ENCODE measurements around the gene TPD52L1.

Gene TPD52L1

GRCh38 chr6:125153391-125154117 is at the start of gene TPD52L1:
Gene TPD52L1 (plus strand): TSS chr6:125153773. CDS start chr6:125153952, 179 bp downstream.
- peak; percentile 70 for TF ChIP-seq CTCF (conservative IDR thresholded peaks at IDR 0.05; ENCODE audit: control insufficient read depth, insufficient read depth, low read depth, low read length)
- peak; percentile 54 for DNase-seq (ENCODE audit: low read depth)
- peak within 1 kb of the TSS; percentile 64 for H3K4me3 ChIP-seq (ENCODE audit: control insufficient read depth, low read depth, low read length)

GRCh38 chr6:125104425-125104824 is 49.1 kb upstream of the TPD52L1 start:
- no peak overlapping the region for H3K4me3 ChIP-seq (ENCODE audit: control insufficient read depth, low read depth, low read length)
- peak; percentile 40 for DNase-seq (ENCODE audit: low read depth)
- no peak for TF ChIP-seq CTCF (conservative IDR thresholded peaks at IDR 0.05; ENCODE audit: control insufficient read depth, insufficient read depth, low read depth, low read length)

GRCh38 chr6:125107048-125107447 is 46.5 kb upstream of the TPD52L1 start:
- no peak for TF ChIP-seq CTCF (conservative IDR thresholded peaks at IDR 0.05; ENCODE audit: control insufficient read depth, insufficient read depth, low read depth, low read length)
- no peak for DNase-seq (ENCODE audit: low read depth)

GRCh38 chr6:125107896-125108295 is 45.7 kb upstream of the TPD52L1 start:
- peak; percentile 43 for DNase-seq (ENCODE audit: low read depth)
- H3K4me3 ChIP-seq (ENCODE audit: control insufficient read depth, low read depth, low read length): no peak overlapping the region
- no peak for TF ChIP-seq CTCF (conservative IDR thresholded peaks at IDR 0.05; ENCODE audit: control insufficient read depth, insufficient read depth, low read depth, low read length)

More at GRCh38 chr6:125107048-125107447, 46.5 kb upstream of the TPD52L1 start:
- no peak overlapping the region for H3K4me3 ChIP-seq (ENCODE audit: control insufficient read depth, low read depth, low read length)

GRCh38 chr6:125110056-125110455 is 43.5 kb upstream of the TPD52L1 start:
- TF ChIP-seq CTCF (conservative IDR thresholded peaks at IDR 0.05; ENCODE audit: control insufficient read depth, insufficient read depth, low read depth, low read length): no peak
- DNase-seq (ENCODE audit: low read depth): no peak
- H3K4me3 ChIP-seq (ENCODE audit: control insufficient read depth, low read depth, low read length): no peak overlapping the region

- TF ChIP-seq CTCF (conservative IDR thresholded peaks at IDR 0.05; ENCODE audit: control insufficient read depth, insufficient read depth, low read depth, low read length): no peak
- H3K4me3 ChIP-seq (ENCODE audit: control insufficient read depth, low read depth, low read length): no peak overlapping the region
- peak; percentile 39 for DNase-seq (ENCODE audit: low read depth)
Measured at GRCh38 chr6:125111219-125111983, 42.2 kb upstream of the TPD52L1 start.

Measured in fibroblast of mammary gland (primary cell).